Measurements from ENCODE around the gene CTNND1. TPM values are rescaled to one million over a fixed set of nuclear protein-coding genes. Genes with fewer than 3 reads are reported as not detected.

CTNND1 gene
- total RNA-seq (2022; extraction: Qiagen RNA extraction): 55.5 to 67.5 TPM (median 65.0 TPM) in 5 replicates

GRCh38 chr11:57761301-57762234 lies at the start of gene CTNND1:
Gene CTNND1, plus strand, starts transcription at chr11:57761802. Its CDS starts 29,677 bp downstream, at chr11:57791479.

DNA sequence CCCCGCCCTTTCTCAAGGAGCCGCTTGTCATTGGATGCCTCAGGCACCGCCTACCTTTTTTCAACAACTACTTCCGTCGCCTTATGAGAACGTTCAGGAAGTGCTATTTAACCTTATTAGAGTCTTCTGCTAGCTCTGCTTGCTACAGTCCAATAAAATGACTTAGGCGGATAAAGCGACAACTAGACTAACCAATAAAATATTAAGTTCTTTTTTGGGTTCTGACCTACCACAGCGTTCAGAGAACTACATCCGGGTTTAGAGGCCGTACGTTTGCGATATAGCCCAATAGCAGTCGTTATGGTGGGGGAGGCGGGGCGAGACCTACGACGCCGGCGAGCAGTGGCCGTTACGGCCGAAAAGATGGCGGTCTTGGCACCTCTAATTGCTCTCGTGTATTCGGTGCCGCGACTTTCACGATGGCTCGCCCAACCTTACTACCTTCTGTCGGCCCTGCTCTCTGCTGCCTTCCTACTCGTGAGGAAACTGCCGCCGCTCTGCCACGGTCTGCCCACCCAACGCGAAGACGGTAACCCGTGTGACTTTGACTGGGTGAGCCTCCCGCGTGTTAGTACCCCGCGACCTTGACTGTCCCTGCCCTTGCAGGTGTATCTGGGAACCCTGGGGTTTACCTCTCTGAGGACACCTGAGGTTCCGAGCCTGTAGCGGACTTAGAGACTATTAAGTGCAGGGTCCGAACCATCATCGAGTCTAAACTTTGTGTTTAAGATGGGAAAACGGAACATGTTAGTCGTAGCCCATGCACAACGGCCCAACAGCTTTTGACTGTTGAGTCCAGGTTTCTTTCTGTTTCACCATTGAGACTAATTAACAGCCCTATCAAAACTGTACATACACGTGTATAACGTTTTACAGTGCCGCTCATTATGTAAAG lies 49.1 kb upstream of the CTNND1 start, which contains the start of gene TMX2:
TMX2 (plus strand) TSS at position 338 of the 895 bp plus-strand sequence; CDS start at position 364, 26 bp downstream.

GRCh38 chr11:57741132-57742086 lies 20.2 kb upstream of the CTNND1 start, which contains the start of gene SELENOH:
Gene SELENOH, plus strand, starts transcription at chr11:57741491. Its CDS starts 105 bp downstream, at chr11:57741596.

DNA sequence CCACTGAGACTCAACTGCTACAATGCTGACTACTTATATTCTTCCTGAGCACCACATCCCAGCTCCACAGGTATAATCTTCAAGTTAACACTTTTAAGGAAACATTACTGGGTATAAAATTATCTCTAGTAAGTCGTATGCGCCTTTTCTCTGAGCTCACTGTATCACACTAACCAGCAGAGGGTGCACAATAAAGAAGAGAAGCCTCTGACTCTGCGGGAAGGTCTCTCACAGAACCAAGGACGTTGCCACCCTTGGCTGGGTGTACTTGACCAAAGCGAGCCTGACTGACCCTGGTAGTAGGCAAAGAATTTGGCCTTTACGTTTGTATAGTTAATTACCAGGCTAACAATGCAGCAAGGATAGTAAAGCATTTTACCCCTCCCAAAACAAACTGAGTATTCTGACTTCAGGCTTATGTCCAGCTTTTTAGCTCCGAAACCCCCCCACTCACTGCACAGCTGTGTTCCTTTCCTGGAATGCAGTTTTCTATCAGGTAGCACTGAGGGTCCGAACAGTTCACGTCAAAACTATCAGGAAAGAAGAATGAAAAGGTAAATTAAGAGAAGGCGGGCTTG lies 9.8 kb upstream of the CTNND1 start, which contains the start of gene BTBD18:
BTBD18 (minus strand) TSS at position 144 of the 578 bp plus-strand sequence. CDS start 631 bp downstream, outside the sequence.

Other genes with a start within 250 kb of the CTNND1 start
- 2.7 to 3.2 TPM (median 3.1 TPM) in 5 replicates for gene SLC43A1, start 246.1 kb upstream of the CTNND1 start, total RNA-seq (2022; extraction: Qiagen RNA extraction)
- 161 to 178 TPM (median 168 TPM) in 5 replicates for gene TIMM10, start 231.0 kb upstream of the CTNND1 start, total RNA-seq (2022; extraction: Qiagen RNA extraction)
- gene SMTNL1, start 224.2 kb upstream of the CTNND1 start, total RNA-seq (2022; extraction: Qiagen RNA extraction): not detected in 5 replicates
- 31.0 to 34.0 TPM (median 32.4 TPM) in 5 replicates for gene UBE2L6, start 194.1 kb upstream of the CTNND1 start, total RNA-seq (2022; extraction: Qiagen RNA extraction)
- gene SERPING1, start 164.1 kb upstream of the CTNND1 start, total RNA-seq (2022; extraction: Qiagen RNA extraction): 0.38 to 0.85 TPM (median 0.66 TPM) in 5 replicates
- 0.22 to 0.47 TPM (median 0.27 TPM) in 5 replicates for gene YPEL4, start 111.9 kb upstream of the CTNND1 start, total RNA-seq (2022; extraction: Qiagen RNA extraction)
- 27.6 to 32.6 TPM (median 29.4 TPM) in 5 replicates for gene CLP1, start 104.0 kb upstream of the CTNND1 start, total RNA-seq (2022; extraction: Qiagen RNA extraction)
- gene ZDHHC5, start 93.7 kb upstream of the CTNND1 start, total RNA-seq (2022; extraction: Qiagen RNA extraction): 67.9 to 77.1 TPM (median 72.5 TPM) in 5 replicates
- 29.7 to 35.5 TPM (median 32.1 TPM) in 5 replicates for gene MED19, start 49.6 kb upstream of the CTNND1 start, total RNA-seq (2022; extraction: Qiagen RNA extraction)
- gene TMX2, start 49.2 kb upstream of the CTNND1 start, total RNA-seq (2022; extraction: Qiagen RNA extraction): 145 to 167 TPM (median 157 TPM) in 5 replicates
- gene SELENOH, start 20.3 kb upstream of the CTNND1 start, total RNA-seq (2022; extraction: Qiagen RNA extraction): 107 to 150 TPM (median 144 TPM) in 5 replicates
- gene BTBD18, start 10.0 kb upstream of the CTNND1 start, total RNA-seq (2022; extraction: Qiagen RNA extraction): not detected in 5 replicates

All from A549 treated with CORT108297 at 1 μM for 4 hours (cell line).